Measurements from ENCODE around the gene ASGR2.
A peak's percentile ranks its signal among the peaks of the same experiment; 100 is the strongest.

Gene ASGR2

DNA sequence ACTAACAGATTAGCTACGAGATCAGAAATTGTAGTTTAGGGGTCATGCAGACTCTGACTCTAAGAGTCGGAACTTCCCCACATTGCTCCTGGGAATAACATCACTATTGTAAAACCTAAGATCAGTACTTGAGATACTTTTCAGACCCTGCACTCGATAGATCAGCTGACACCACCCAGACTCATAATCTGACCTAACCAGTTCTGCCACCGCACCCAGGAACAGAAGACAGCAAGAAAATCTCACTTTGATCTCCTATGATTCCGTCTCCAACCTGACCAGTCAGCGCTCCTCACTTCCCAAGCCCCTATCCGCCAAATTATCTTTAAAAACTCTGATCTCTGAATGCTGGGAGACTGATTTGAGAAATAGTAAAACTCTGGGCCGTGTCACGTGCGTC is 27.2 kb upstream of the ASGR2 start:
- no peak for DNase-seq
- H3K4me3 ChIP-seq (ENCODE audit: low read length) = no peak overlapping the region
- H3K4me1 ChIP-seq (ENCODE audit: low read length) = peaks cover 10% of the 10 kb centered on the region
- H3K9me2 ChIP-seq (replicated peaks; ENCODE audit: insufficient read depth, low read length) = no peaks in the 10 kb centered on the region
- no peaks in the 10 kb centered on the region for H4K20me1 ChIP-seq (ENCODE audit: insufficient read depth, low read length)
- H3F3A ChIP-seq (ENCODE audit: insufficient read depth, low read length) = peaks cover 3% of the 10 kb centered on the region; the same call in 1 of the 2 replicates
- TF ChIP-seq EZH2phosphoT487 (IDR thresholded peaks at IDR 0.05; ENCODE audit: low read length) = no peak
- no peak for TF ChIP-seq EZH2 (optimal IDR thresholded peaks at IDR 0.05; ENCODE audit: low read depth, low read length)
- TF ChIP-seq, protein P1, sequence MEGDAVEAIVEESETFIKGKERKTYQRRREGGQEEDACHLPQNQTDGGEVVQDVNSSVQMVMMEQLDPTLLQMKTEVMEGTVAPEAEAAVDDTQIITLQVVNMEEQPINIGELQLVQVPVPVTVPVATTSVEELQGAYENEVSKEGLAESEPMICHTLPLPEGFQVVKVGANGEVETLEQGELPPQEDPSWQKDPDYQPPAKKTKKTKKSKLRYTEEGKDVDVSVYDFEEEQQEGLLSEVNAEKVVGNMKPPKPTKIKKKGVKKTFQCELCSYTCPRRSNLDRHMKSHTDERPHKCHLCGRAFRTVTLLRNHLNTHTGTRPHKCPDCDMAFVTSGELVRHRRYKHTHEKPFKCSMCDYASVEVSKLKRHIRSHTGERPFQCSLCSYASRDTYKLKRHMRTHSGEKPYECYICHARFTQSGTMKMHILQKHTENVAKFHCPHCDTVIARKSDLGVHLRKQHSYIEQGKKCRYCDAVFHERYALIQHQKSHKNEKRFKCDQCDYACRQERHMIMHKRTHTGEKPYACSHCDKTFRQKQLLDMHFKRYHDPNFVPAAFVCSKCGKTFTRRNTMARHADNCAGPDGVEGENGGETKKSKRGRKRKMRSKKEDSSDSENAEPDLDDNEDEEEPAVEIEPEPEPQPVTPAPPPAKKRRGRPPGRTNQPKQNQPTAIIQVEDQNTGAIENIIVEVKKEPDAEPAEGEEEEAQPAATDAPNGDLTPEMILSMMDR (IDR thresholded peaks at IDR 0.05; ENCODE audit: low read length) = no peak
- H3K27ac ChIP-seq (ENCODE audit: low read length) = no peak overlapping the region
- no peak overlapping the region for H3K9ac ChIP-seq (ENCODE audit: low read length)
- H3K36me3 ChIP-seq (replicated peaks; ENCODE audit: insufficient read depth, low read length) = no peaks in the 10 kb centered on the region
- no peak overlapping the region for H3K4me2 ChIP-seq (ENCODE audit: low read depth, low read length)
- no peaks in the 10 kb centered on the region for H3K9me3 ChIP-seq (replicated peaks; ENCODE audit: insufficient read depth, low read length)
- H3K27me3 ChIP-seq (replicated peaks; ENCODE audit: insufficient read depth, low read length) = peaks cover 69% of the 10 kb centered on the region
- H2AFZ ChIP-seq (ENCODE audit: low read length) = no peak overlapping the region
- no peaks in the 10 kb centered on the region for H3K79me2 ChIP-seq (ENCODE audit: low read length)

DNA sequence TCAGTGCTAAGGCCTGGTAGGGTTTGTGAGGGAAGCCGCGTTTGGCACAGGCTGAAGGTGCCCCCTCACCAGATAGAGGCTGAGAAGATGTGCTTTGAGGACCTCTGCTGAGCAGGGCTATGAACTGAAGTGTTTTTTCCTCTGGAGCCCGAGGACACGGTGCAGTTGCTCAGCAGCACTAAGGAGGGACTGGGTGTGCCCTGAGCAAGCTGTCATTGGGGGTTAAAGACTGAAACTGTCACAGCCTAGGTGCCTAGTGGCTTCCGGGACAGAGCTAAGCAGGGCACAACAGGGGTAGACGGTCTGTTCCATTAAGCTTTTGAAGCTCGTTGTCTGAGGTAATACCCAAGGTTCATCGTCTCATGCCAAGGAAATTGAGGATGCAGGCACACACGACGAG is 24.8 kb upstream of the ASGR2 start:
- Histone ChIP-seq H2AFZ (ENCODE audit: low read length) (peak overlapping the region; percentile 80), H3K9ac (ENCODE audit: low read length) (peak overlapping the region; percentile 40; the same call in 1 of the 2 replicates), H3K27me3 (replicated peaks; ENCODE audit: insufficient read depth, low read length) (peaks cover 52% of the 10 kb centered on the region), H3K27ac (ENCODE audit: low read length) (peak overlapping the region; percentile 32; the same call in 1 of the 2 replicates), H4K20me1 (ENCODE audit: insufficient read depth, low read length) (no peaks in the 10 kb centered on the region), H3K4me3 (ENCODE audit: low read length) (peak overlapping the region; percentile 46), H3F3A (ENCODE audit: insufficient read depth, low read length) (peaks cover 3% of the 10 kb centered on the region; the same call in 1 of the 2 replicates), H3K9me2 (replicated peaks; ENCODE audit: insufficient read depth, low read length) (no peaks in the 10 kb centered on the region), H3K79me2 (ENCODE audit: low read length) (no peaks in the 10 kb centered on the region), H3K9me3 (replicated peaks; ENCODE audit: insufficient read depth, low read length) (no peaks in the 10 kb centered on the region), H3K4me1 (ENCODE audit: low read length) (peaks cover 10% of the 10 kb centered on the region), H3K36me3 (replicated peaks; ENCODE audit: insufficient read depth, low read length) (no peaks in the 10 kb centered on the region), H3K4me2 (ENCODE audit: low read depth, low read length) (peak overlapping the region; percentile 91)
- peak; percentile 68 for DNase-seq
- TF ChIP-seq, protein P1 (IDR thresholded peaks at IDR 0.05; ENCODE audit: low read length) = no peak
- TF ChIP-seq EZH2phosphoT487 (IDR thresholded peaks at IDR 0.05; ENCODE audit: low read length) (no peak), EZH2 (optimal IDR thresholded peaks at IDR 0.05; ENCODE audit: low read depth, low read length) (no peak)

GRCh38 chr17:7138800-7139381 is 24.3 kb upstream of the ASGR2 start:
- Histone ChIP-seq H3K27me3 (replicated peaks; ENCODE audit: insufficient read depth, low read length) (peaks cover 47% of the 10 kb centered on the region), H3K36me3 (replicated peaks; ENCODE audit: insufficient read depth, low read length) (no peaks in the 10 kb centered on the region), H3K4me1 (ENCODE audit: low read length) (peaks cover 10% of the 10 kb centered on the region), H3K27ac (ENCODE audit: low read length) (no peak overlapping the region; the same call in 1 of the 2 replicates), H3K4me2 (ENCODE audit: low read depth, low read length) (peak overlapping the region; percentile 91), H3K4me3 (ENCODE audit: low read length) (0 out of 2 replicates have a peak overlapping the region, but pooled peaks have one; percentile 46), H4K20me1 (ENCODE audit: insufficient read depth, low read length) (no peaks in the 10 kb centered on the region), H2AFZ (ENCODE audit: low read length) (peak overlapping the region; percentile 80; the same call in 1 of the 2 replicates), H3K9ac (ENCODE audit: low read length) (peak overlapping the region; percentile 40; the same call in 1 of the 2 replicates), H3F3A (ENCODE audit: insufficient read depth, low read length) (peaks cover 3% of the 10 kb centered on the region; the same call in 1 of the 2 replicates), H3K9me3 (replicated peaks; ENCODE audit: insufficient read depth, low read length) (no peaks in the 10 kb centered on the region), H3K79me2 (ENCODE audit: low read length) (no peaks in the 10 kb centered on the region), H3K9me2 (replicated peaks; ENCODE audit: insufficient read depth, low read length) (no peaks in the 10 kb centered on the region)
- no peak for TF ChIP-seq EZH2phosphoT487 (IDR thresholded peaks at IDR 0.05; ENCODE audit: low read length)
- no peak for TF ChIP-seq EZH2 (optimal IDR thresholded peaks at IDR 0.05; ENCODE audit: low read depth, low read length)
- TF ChIP-seq, protein P1 (IDR thresholded peaks at IDR 0.05; ENCODE audit: low read length) = no peak
- DNase-seq = no peak

Measured in MM.1S (cell line).